HepG2 (cell line): Measurements from ENCODE around the gene RASSF4. TPM values are rescaled to one million over a fixed set of nuclear protein-coding genes. Genes with fewer than 3 reads are reported as not detected.

ENCODE experiments used
- ADNP ChIP-seq: sonication (generic); formaldehyde crosslinking; IDR thresholded peaks from 2 replicates; pipeline ENCODE4 v1.4.0; 2020; ENCODE audit warnings: missing genetic modification reagents
- AHR ChIP-seq: IDR thresholded peaks from 2 replicates; pipeline ENCODE4 v1.6.1; 2018; ENCODE audit warnings: missing genetic modification reagents, missing compliant biosample characterization
- GTF3A ChIP-seq: sonication (generic); formaldehyde crosslinking; conservative IDR thresholded peaks from 2 replicates; pipeline ENCODE4 v1.4.0; 2020; ENCODE audit warnings: mild to moderate bottlenecking, missing genetic modification reagents
- HDAC1 ChIP-seq: sonication (generic); formaldehyde crosslinking; IDR thresholded peaks from 2 replicates; pipeline ENCODE4 v1.5.1; 2020; ENCODE audit warnings: mild to moderate bottlenecking, missing genetic modification reagents
- HMGA1 ChIP-seq: sonication (generic); formaldehyde crosslinking; conservative IDR thresholded peaks from 2 replicates; pipeline ENCODE4 v1.4.0; 2020; ENCODE audit warnings: missing genetic modification reagents
- MAFG ChIP-seq: sonication (generic); formaldehyde crosslinking; IDR thresholded peaks from 2 replicates; pipeline ENCODE4 v1.5.1; 2020; ENCODE audit warnings: mild to moderate bottlenecking, missing genetic modification reagents
- MTA1 ChIP-seq: sonication (generic); formaldehyde crosslinking; IDR thresholded peaks from 2 replicates; pipeline ENCODE4 v1.4.0; 2020; ENCODE audit warnings: missing genetic modification reagents, mild to moderate bottlenecking, borderline replicate concordance
- SAFB2 ChIP-seq: sonication (generic); formaldehyde crosslinking; IDR thresholded peaks from 2 replicates; pipeline ENCODE4 v1.5.1; 2020; ENCODE audit warnings: missing genetic modification reagents, low read depth, mild to moderate bottlenecking, borderline replicate concordance
- SRY ChIP-seq: sonication (generic); formaldehyde crosslinking; IDR thresholded peaks from 2 replicates; pipeline ENCODE4 v1.8.0; 2022; ENCODE audit warnings: mild to moderate bottlenecking, missing genetic modification reagents
- TCF12 ChIP-seq, 2 experiments: fragments of 450-650 bp in 1 of 2; sonication (generic) in 1 of 2; formaldehyde crosslinking in 1 of 2; IDR thresholded peaks; 2 replicates each; pipeline versions ENCODE4 v1.6.1 to v1.8.0; 2017 to 2022; ENCODE audit warnings: antibody characterized with exemption in 1 of 2, mild to moderate bottlenecking in 1 of 2, missing genetic modification reagents in 1 of 2, moderate library complexity in 1 of 2
- ZKSCAN8 ChIP-seq: IDR thresholded peaks from 2 replicates; pipeline ENCODE4 v1.6.1; 2016; ENCODE audit warnings: borderline replicate concordance, missing genetic modification reagents, missing compliant biosample characterization
- ZNF24 ChIP-seq: fragments of 450-650 bp; IDR thresholded peaks from 2 replicates; pipeline ENCODE4 v1.6.1; 2017; ENCODE audit warnings: antibody characterized with exemption, mild to moderate bottlenecking
- ZNF326 ChIP-seq: sonication (generic); formaldehyde crosslinking; IDR thresholded peaks from 2 replicates; pipeline ENCODE4 v1.4.0; 2020; ENCODE audit warnings: missing genetic modification reagents, borderline replicate concordance
- ZNF558 ChIP-seq: sonication (generic); formaldehyde crosslinking; IDR thresholded peaks from 2 replicates; pipeline ENCODE4 v1.9.0; 2022; ENCODE audit warnings: mild to moderate bottlenecking, missing genetic modification reagents, borderline replicate concordance
- ZSCAN29 ChIP-seq: sonication (generic); formaldehyde crosslinking; conservative IDR thresholded peaks from 2 replicates; pipeline ENCODE4 v1.4.0; 2020; ENCODE audit warnings: mild to moderate bottlenecking, missing genetic modification reagents
- polyA plus RNA-seq, 8 experiments: library from polyadenylated mRNA; depleted of rRNA in 3 of 8; stranded (reverse) in 7 of 8; unstranded in 1 of 8; fragments of >200 nt; fragmentation: Illumina TruSeq in 4 of 8; extraction: Trizol in 4 of 8; gene quantifications; 2 replicates each; pipeline versions ENCODE4 v1.2.1 to v1.2.3, GENCODE V29; 2011 to 2016; ENCODE audit warnings: low read depth in 4 of 8, missing spikeins in 1 of 8, mixed read lengths in 1 of 8; ENCODE audit not compliant: insufficient read depth in 1 of 8
- total RNA-seq, 5 experiments: library from RNA; depleted of rRNA; stranded (reverse); fragments of >200 nt; fragmentation: Illumina TruSeq; extraction: Trizol; gene quantifications; 2 replicates each; pipeline ENCODE4 v1.2.3, GENCODE V29; 2016; ENCODE audit warnings: low read depth in 1 of 5
- TF ChIP-seq, protein P1 (sequence below): sonication (generic); formaldehyde crosslinking; IDR thresholded peaks from 2 replicates; pipeline ENCODE4 v1.5.1; 2020; ENCODE audit warnings: mild to moderate bottlenecking, missing genetic modification reagents
- TF ChIP-seq, protein P2 (sequence below): sonication (generic); formaldehyde crosslinking; IDR thresholded peaks from 2 replicates; pipeline ENCODE4 v1.4.0; 2020; ENCODE audit warnings: missing genetic modification reagents; ENCODE audit errors: not compliant biosample characterization
- TF ChIP-seq, protein P3 (sequence below): sonication (generic); formaldehyde crosslinking; IDR thresholded peaks from 2 replicates; pipeline ENCODE4 v1.4.0; 2020; ENCODE audit warnings: missing genetic modification reagents
- TF ChIP-seq, protein P4 (sequence below): sonication (generic); formaldehyde crosslinking; IDR thresholded peaks from 2 replicates; pipeline ENCODE4 v1.4.0; 2020; ENCODE audit warnings: missing genetic modification reagents, borderline replicate concordance
- TF ChIP-seq, protein P5 (sequence below): sonication (generic); IDR thresholded peaks from 2 replicates; pipeline ENCODE4 v1.6.1; 2016; ENCODE audit warnings: low read depth, borderline replicate concordance

RASSF4 gene
- total and polyA plus RNA-seq, 2 of the 13 experiments (the other 11 are each of a cell fraction or from before 2014, with no cell fraction given), result 34.0 to 51.7 TPM

DNA sequence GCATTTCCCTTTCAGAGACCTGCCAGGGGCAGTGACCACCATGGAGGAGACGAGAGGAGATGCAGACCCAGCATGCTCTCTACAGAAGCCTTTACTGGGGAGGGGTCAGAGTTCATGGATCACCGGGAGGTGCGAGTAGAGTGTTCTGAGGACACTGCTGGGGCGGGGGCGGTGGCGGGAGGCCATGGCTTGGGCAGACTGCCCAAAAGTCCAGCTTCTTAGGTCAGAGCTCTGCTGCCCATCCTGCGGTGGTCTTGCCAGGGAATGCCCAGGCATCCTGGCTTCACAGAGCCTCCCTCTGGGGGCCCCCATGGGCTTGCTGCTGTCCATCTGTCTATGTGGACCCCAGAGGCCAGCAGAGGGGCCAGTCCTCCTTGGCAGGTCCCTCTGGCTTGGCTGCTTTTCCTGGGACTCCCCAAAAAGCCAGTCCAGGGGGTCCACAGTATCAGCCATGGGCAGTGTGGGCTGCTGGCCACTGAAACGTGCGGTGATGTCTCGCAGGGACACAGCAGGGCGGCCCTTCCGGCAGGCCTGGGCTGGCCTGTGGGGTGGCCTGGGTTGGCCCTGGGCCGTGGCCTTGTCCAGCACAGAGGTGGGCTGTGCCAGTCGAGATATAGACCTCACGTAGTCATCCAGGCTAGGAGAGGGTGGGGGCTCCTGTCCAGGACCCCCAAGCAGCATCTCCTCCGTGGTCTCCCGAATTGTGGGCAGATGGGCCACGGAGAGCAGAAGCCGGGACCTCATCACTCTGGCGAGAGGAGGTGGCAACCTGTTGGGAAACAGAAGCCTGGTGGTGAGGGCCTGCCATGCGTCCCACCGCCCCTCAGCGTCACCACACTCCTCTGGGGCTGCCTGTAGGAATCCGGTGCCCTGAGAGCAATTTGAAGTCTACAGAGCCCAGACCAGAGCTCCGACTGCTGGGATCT is 17.9 kb downstream of the RASSF4 start (continued):
- TF ChIP-seq, protein P1, sequence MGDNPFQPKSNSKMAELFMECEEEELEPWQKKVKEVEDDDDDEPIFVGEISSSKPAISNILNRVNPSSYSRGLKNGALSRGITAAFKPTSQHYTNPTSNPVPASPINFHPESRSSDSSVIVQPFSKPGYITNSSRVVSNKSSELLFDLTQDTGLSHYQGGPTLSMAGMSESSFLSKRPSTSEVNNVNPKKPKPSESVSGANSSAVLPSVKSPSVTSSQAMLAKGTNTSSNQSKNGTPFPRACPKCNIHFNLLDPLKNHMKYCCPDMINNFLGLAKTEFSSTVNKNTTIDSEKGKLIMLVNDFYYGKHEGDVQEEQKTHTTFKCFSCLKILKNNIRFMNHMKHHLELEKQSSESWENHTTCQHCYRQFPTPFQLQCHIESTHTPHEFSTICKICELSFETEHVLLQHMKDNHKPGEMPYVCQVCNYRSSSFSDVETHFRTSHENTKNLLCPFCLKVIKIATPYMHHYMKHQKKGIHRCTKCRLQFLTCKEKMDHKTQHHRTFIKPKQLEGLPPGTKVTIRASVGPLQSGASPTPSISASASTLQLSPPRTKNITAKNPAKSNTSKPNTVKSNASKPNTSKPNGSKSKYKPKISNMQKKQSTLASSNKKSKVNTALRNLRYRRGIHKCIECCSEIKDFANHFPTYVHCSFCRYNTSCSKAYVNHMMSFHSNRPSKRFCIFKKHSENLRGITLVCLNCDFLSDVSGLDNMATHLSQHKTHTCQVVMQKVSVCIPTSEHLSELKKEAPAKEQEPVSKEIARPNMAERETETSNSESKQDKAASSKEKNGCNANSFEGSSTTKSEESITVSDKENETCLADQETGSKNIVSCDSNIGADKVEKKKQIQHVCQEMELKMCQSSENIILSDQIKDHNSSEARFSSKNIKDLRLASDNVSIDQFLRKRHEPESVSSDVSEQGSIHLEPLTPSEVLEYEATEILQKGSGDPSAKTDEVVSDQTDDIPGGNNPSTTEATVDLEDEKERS (CRISPR knock-in tag), result no peak; the same call in 1 of the 2 replicates
- no peak for TF ChIP-seq ZKSCAN8 (CRISPR knock-in tag)
- no peak; the same call in 1 of the 2 replicates for TF ChIP-seq ZNF558 (CRISPR knock-in tag)
- no peak; the same call in 1 of the 2 replicates for TF ChIP-seq HDAC1 (CRISPR knock-in tag)
- TF ChIP-seq HMGA1 (CRISPR knock-in tag), result no peak
- no peak for TF ChIP-seq TCF12 (IDR thresholded peaks at IDR 0.05)
- TF ChIP-seq TCF12 (CRISPR knock-in tag; IDR thresholded peaks at IDR 0.05), result 0 out of 2 replicates have a peak, but pooled peaks have one; percentile 58
- TF ChIP-seq ZNF24, result no peak
- no peak for TF ChIP-seq ADNP (CRISPR knock-in tag)
- TF ChIP-seq ZNF326 (CRISPR knock-in tag), result no peak; the same call in 1 of the 2 replicates
- TF ChIP-seq SAFB2 (CRISPR knock-in tag), result no peak
- TF ChIP-seq SRY (CRISPR knock-in tag), result no peak; the same call in none of the 2 replicates
- TF ChIP-seq, protein P2, sequence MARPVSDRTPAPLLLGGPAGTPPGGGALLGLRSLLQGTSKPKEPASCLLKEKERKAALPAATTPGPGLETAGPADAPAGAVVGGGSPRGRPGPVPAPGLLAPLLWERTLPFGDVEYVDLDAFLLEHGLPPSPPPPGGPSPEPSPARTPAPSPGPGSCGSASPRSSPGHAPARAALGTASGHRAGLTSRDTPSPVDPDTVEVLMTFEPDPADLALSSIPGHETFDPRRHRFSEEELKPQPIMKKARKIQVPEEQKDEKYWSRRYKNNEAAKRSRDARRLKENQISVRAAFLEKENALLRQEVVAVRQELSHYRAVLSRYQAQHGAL (CRISPR knock-in tag), result no peak
- TF ChIP-seq ZSCAN29 (CRISPR knock-in tag), result no peak
- TF ChIP-seq, protein P3, sequence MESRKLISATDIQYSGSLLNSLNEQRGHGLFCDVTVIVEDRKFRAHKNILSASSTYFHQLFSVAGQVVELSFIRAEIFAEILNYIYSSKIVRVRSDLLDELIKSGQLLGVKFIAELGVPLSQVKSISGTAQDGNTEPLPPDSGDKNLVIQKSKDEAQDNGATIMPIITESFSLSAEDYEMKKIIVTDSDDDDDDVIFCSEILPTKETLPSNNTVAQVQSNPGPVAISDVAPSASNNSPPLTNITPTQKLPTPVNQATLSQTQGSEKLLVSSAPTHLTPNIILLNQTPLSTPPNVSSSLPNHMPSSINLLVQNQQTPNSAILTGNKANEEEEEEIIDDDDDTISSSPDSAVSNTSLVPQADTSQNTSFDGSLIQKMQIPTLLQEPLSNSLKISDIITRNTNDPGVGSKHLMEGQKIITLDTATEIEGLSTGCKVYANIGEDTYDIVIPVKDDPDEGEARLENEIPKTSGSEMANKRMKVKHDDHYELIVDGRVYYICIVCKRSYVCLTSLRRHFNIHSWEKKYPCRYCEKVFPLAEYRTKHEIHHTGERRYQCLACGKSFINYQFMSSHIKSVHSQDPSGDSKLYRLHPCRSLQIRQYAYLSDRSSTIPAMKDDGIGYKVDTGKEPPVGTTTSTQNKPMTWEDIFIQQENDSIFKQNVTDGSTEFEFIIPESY, result no peak
- TF ChIP-seq, protein P4, sequence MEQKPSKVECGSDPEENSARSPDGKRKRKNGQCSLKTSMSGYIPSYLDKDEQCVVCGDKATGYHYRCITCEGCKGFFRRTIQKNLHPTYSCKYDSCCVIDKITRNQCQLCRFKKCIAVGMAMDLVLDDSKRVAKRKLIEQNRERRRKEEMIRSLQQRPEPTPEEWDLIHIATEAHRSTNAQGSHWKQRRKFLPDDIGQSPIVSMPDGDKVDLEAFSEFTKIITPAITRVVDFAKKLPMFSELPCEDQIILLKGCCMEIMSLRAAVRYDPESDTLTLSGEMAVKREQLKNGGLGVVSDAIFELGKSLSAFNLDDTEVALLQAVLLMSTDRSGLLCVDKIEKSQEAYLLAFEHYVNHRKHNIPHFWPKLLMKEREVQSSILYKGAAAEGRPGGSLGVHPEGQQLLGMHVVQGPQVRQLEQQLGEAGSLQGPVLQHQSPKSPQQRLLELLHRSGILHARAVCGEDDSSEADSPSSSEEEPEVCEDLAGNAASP, result no peak; the same call in 1 of the 2 replicates
- no peak; the same call in 1 of the 2 replicates for TF ChIP-seq MTA1 (CRISPR knock-in tag)
- TF ChIP-seq AHR (CRISPR knock-in tag), result no peak
- TF ChIP-seq GTF3A (CRISPR knock-in tag), result no peak
- TF ChIP-seq, protein P5, sequence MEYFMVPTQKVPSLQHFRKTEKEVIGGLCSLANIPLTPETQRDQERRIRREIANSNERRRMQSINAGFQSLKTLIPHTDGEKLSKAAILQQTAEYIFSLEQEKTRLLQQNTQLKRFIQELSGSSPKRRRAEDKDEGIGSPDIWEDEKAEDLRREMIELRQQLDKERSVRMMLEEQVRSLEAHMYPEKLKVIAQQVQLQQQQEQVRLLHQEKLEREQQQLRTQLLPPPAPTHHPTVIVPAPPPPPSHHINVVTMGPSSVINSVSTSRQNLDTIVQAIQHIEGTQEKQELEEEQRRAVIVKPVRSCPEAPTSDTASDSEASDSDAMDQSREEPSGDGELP, result no peak
- peak; percentile 20; the same call in 1 of the 2 replicates for TF ChIP-seq MAFG
